Measurements from ENCODE around the gene OTOF.

The OTOF gene

GRCh38 chr2:26424221-26424620 is 53.7 kb downstream of the OTOF start:
- in situ Hi-C loops (cut with MboI; ENCODE audit: low sequenced_read_pairs) = no loop called here

- in situ Hi-C loops (cut with MboI; ENCODE audit: low sequenced_read_pairs) = no loop called here
These were observed 54.2 kb downstream of the OTOF start for GRCh38 chr2:26423750-26424149.

- in situ Hi-C loops (cut with MboI; ENCODE audit: low sequenced_read_pairs) = no loop called here
These were observed 54.8 kb downstream of the OTOF start for GRCh38 chr2:26422947-26423629.

GRCh38 chr2:26421961-26422360 is 56.0 kb downstream of the OTOF start:
- in situ Hi-C loops (cut with MboI; ENCODE audit: low sequenced_read_pairs) = no loop called here

GRCh38 chr2:26414311-26414710 is 63.6 kb downstream of the OTOF start:
- in situ Hi-C loops (cut with MboI; ENCODE audit: low sequenced_read_pairs) = no loop called here

GRCh38 chr2:26412091-26412673 is 65.7 kb downstream of the OTOF start:
- in situ Hi-C loops (cut with MboI; ENCODE audit: low sequenced_read_pairs) = no loop called here

GRCh38 chr2:26411419-26411818 is 66.5 kb downstream of the OTOF start:
- in situ Hi-C loops (cut with MboI; ENCODE audit: low sequenced_read_pairs) = no loop called here

- in situ Hi-C loops (cut with MboI; ENCODE audit: low sequenced_read_pairs) = no loop called here
These were observed 67.1 kb downstream of the OTOF start for GRCh38 chr2:26410764-26411243.

GRCh38 chr2:26409785-26410184 is 68.1 kb downstream of the OTOF start:
- in situ Hi-C loops (cut with MboI; ENCODE audit: low sequenced_read_pairs) = no loop called here

- in situ Hi-C loops (cut with MboI; ENCODE audit: low sequenced_read_pairs) = no loop called here
These were observed 70.4 kb downstream of the OTOF start for GRCh38 chr2:26407526-26407925.

All from HL-60/S4 treated with phorbol 12-myristate 13-acetate at 8.2 ng/mL for 4 days and 3 days (cell line).